Gastroesophageal sphincter (tissue), 4 donors: ENCODE results near the gene SAMD4B. TPM values are rescaled to one million over a fixed set of nuclear protein-coding genes. Genes with fewer than 3 reads are reported as not detected.

Source experiments
- ATAC-seq: fragments of 150-250 bp; one replicate; pipeline ENCODE4 v1.9.1; 2016; ENCODE audit warnings: mild to moderate bottlenecking, moderate library complexity
- H3K27ac ChIP-seq, 4 donors: fragments of 200-600 bp; sonication (generic) in 3 of 4; 1 replicate in 3 of 4; 2 replicates in 1 of 4; pipeline ENCODE4 v1.5.1; 2016 to 2019
- H3K27me3 ChIP-seq: fragments of 200-600 bp; sonication (generic); one replicate; pipeline ENCODE4 v1.5.1; 2019
- H3K36me3 ChIP-seq, 2 donors: fragments of 200-600 bp; sonication (generic); one replicate each; pipeline ENCODE4 v1.5.1; 2019; ENCODE audit warnings: control low read depth in 1 of 2
- H3K4me1 ChIP-seq, 3 donors: fragments of 200-600 bp; sonication (generic); 1 replicate in 2 of 3; 2 replicates in 1 of 3; pipeline ENCODE4 v1.5.1; 2016 to 2019; ENCODE audit warnings: control low read depth in 2 of 3
- H3K4me3 ChIP-seq, 2 donors: fragments of 200-600 bp; sonication (generic); one replicate each; pipeline ENCODE4 v1.5.1; 2019; ENCODE audit warnings: mild to moderate bottlenecking in 1 of 2, moderate library complexity in 1 of 2
- H3K9me3 ChIP-seq, 3 donors: fragments of 200-600 bp; sonication (generic); one replicate each; pipeline ENCODE4 v1.5.1; 2017 to 2019; ENCODE audit warnings: control low read depth in 2 of 3
- EP300 ChIP-seq: sonication (generic); formaldehyde crosslinking; IDR thresholded peaks from one replicate; pipeline ENCODE4 v1.6.1; 2017; ENCODE audit warnings: antibody characterized with exemption, mild to moderate bottlenecking
- POLR2A ChIP-seq, 2 donors: fragments of 450-650 bp; IDR thresholded peaks; one replicate each; pipeline ENCODE4 v1.6.1; 2017; ENCODE audit warnings: antibody characterized with exemption in 2 of 2, mild to moderate bottlenecking in 2 of 2, moderate library complexity in 1 of 2
- POLR2AphosphoS5 ChIP-seq: sonication (generic); formaldehyde crosslinking; IDR thresholded peaks from one replicate; pipeline ENCODE4 v1.6.1; 2017; ENCODE audit warnings: antibody characterized with exemption
- WGBS, 2 donors: methylation state at CpG; one replicate each; pipeline ENCODE4 v1.1.5; 2018; ENCODE audit warnings: low coverage in 1 of 2; 5-methylcytosine and 5-hydroxymethylcytosine counted together
- total RNA-seq, 4 donors: library from RNA; depleted of rRNA; stranded (reverse); fragments of >200 nt; gene quantifications; one replicate each; pipeline ENCODE4 v1.1.0, GENCODE V29; 2016
- TF ChIP-seq, protein P1 (sequence below), 4 experiments: fragments of 200-600 bp in 2 of 4; fragments of 450-650 bp in 2 of 4; sonication (generic) in 1 of 4; IDR thresholded peaks; one replicate each; pipeline ENCODE4 v1.5.1; 2017 to 2019; ENCODE audit warnings: antibody characterized with exemption in 4 of 4, mild to moderate bottlenecking in 2 of 4, moderate library complexity in 2 of 4

Gene SAMD4B
- total RNA-seq, 4 donors from 2014 or later: 68.2 to 121 (median 92.8) TPM

DNA sequence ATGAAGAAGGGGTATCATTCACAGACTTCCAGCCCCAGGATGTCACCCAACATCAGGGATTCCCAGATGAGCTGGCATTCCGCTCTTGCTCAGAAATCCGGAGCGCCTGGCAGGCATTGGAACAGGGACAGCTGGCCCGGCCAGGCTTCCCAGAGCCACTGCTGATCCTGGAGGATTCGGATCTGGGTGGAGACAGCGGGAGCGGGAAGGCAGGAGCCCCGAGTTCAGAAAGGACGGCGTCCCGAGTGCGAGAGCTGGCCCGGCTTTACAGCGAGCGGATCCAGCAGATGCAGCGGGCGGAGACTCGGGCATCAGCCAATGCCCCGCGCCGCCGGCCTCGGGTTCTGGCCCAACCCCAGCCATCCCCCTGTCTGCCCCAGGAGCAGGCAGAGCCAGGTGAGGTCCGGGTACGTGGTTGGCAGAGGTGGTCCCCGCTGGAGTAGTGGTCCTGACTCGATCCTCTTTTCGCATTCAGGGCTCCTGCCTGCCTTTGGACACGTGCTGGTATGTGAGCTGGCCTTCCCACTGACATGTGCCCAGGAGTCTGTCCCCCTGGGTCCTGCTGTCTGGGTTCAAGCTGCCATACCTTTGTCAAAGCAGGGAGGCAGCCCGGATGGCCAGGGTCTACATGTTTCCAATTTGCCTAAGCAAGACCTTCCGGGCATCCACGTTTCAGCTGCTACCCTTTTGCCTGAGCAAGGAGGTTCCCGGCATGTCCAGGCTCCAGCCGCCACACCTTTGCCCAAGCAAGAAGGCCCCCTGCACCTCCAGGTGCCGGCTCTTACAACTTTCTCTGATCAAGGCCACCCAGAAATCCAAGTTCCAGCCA is 81.3 kb downstream of the SAMD4B start:
- Histone ChIP-seq H3K4me3 (no peak overlapping the region), H3K9me3 (no peaks in the 10 kb centered on the region), H3K36me3 (peaks cover 0 to 66% of the 10 kb centered on the region in 2 donors), H3K27me3 (no peaks in the 10 kb centered on the region), H3K27ac (no peak overlapping the region), H3K4me1 (peaks cover 0 to 13% (median 9%) of the 10 kb centered on the region in 3 donors)
- WGBS, 2 donors: 63% methylated on average over 6 of the region's 35 CpGs; no CpG with 5 or more reads in 1 of the 2 donors
- TF ChIP-seq POLR2A (IDR thresholded peaks at IDR 0.05) (no peak), POLR2AphosphoS5 (no peak)
- TF ChIP-seq, protein P1, sequence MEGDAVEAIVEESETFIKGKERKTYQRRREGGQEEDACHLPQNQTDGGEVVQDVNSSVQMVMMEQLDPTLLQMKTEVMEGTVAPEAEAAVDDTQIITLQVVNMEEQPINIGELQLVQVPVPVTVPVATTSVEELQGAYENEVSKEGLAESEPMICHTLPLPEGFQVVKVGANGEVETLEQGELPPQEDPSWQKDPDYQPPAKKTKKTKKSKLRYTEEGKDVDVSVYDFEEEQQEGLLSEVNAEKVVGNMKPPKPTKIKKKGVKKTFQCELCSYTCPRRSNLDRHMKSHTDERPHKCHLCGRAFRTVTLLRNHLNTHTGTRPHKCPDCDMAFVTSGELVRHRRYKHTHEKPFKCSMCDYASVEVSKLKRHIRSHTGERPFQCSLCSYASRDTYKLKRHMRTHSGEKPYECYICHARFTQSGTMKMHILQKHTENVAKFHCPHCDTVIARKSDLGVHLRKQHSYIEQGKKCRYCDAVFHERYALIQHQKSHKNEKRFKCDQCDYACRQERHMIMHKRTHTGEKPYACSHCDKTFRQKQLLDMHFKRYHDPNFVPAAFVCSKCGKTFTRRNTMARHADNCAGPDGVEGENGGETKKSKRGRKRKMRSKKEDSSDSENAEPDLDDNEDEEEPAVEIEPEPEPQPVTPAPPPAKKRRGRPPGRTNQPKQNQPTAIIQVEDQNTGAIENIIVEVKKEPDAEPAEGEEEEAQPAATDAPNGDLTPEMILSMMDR (IDR thresholded peaks at IDR 0.05): no peak
- ATAC-seq: no peak

DNA sequence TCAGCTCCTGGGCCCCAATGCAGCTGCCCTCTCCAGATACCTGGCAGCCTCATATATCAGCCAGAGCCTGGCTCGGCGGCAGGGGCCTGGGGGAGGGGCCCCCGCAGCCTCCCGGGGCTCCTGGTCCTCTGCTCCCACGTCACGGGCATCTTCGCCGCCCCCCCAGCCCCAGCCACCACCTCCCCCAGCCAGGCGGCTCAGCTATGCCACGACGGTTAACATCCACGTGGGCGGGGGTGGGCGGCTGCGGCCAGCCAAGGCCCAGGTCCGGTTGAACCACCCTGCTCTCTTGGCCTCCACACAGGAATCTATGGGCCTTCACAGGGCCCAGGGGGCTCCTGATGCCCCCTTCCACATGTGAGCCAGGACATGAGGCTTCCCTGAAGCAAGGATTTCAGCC is 82.7 kb downstream of the SAMD4B start:
- no peak overlapping the region for H3K27ac ChIP-seq
- TF ChIP-seq, protein P1 (IDR thresholded peaks at IDR 0.05): no peak
- TF ChIP-seq POLR2A (IDR thresholded peaks at IDR 0.05) (no peak), EP300 (no peak), POLR2AphosphoS5 (no peak)
- no peaks in the 10 kb centered on the region for H3K27me3 ChIP-seq
- no peak overlapping the region for H3K4me3 ChIP-seq
- H3K4me1 ChIP-seq: peaks cover 4 to 27% (median 20%) of the 10 kb centered on the region in 3 donors
- H3K9me3 ChIP-seq: no peaks in the 10 kb centered on the region
- no peak for ATAC-seq
- no CpG with 5 or more reads among the region's 16 CpGs for WGBS, 2 donors
- H3K36me3 ChIP-seq: peaks cover 0 to 52% of the 10 kb centered on the region in 2 donors

DNA sequence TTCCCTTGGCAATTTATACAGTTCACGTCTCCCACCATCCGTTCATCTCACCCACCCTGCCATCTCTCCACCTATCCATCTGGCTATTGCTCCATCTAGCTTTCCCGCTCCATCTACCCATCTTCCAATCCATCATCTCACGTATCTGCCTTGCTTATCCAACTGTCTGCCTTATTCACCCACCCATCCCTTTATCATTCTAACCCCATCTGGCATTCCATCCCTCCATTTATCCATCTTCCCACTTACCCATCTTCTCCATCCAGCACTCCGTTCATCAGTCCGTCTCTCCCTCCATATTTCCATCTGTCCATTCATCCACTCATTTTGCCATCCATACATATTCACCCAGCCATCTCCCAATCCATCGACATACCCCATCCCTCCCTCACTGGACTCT is 83.5 kb downstream of the SAMD4B start:
- Histone ChIP-seq H3K4me3 (no peak overlapping the region), H3K27ac (peak overlapping the region in 1 of 4 donors; percentile 17), H3K4me1 (peaks cover 4 to 29% (median 20%) of the 10 kb centered on the region in 3 donors), H3K36me3 (peaks cover 0 to 44% of the 10 kb centered on the region in 2 donors), H3K27me3 (no peaks in the 10 kb centered on the region), H3K9me3 (no peaks in the 10 kb centered on the region)
- TF ChIP-seq, protein P1 (IDR thresholded peaks at IDR 0.05): no peak
- TF ChIP-seq EP300: no peak
- TF ChIP-seq POLR2AphosphoS5: no peak
- no peak for TF ChIP-seq POLR2A (IDR thresholded peaks at IDR 0.05)
- WGBS, 2 donors: 82 to 92% methylated on average over 6 to 7 of the region's 7 CpGs
- no peak for ATAC-seq

DNA sequence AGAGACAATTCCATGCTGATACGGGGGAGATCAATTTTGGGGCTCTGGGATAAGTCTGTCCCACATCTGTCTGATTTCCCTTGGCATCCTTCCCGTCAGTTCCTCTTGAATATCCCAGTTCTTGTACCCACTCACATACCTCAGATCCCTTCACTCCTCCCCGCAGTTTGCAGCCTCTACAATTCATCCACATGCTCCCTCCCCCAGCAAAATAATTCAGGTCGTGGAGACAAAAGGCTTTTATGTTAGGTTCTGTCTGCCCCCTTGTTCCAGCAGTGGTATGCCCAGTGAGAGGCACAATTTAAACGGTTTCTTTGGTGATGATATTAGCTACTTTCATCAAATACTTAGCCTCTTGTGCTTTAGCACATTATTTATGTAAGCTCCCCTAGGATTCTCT is 83.9 kb downstream of the SAMD4B start:
- ATAC-seq: no peak
- H3K4me1 ChIP-seq: peaks cover 4 to 33% (median 20%) of the 10 kb centered on the region in 3 donors
- H3K4me3 ChIP-seq: no peak overlapping the region
- H3K9me3 ChIP-seq: no peaks in the 10 kb centered on the region
- H3K36me3 ChIP-seq: peaks cover 0 to 43% of the 10 kb centered on the region in 2 donors
- no peaks in the 10 kb centered on the region for H3K27me3 ChIP-seq
- WGBS, 2 donors: 40 to 75% methylated on average over 3 to 5 of the region's 5 CpGs
- no peak for TF ChIP-seq EP300
- TF ChIP-seq POLR2A (IDR thresholded peaks at IDR 0.05): no peak
- peak overlapping the region in 1 of 4 donors; percentile 88 for H3K27ac ChIP-seq

DNA sequence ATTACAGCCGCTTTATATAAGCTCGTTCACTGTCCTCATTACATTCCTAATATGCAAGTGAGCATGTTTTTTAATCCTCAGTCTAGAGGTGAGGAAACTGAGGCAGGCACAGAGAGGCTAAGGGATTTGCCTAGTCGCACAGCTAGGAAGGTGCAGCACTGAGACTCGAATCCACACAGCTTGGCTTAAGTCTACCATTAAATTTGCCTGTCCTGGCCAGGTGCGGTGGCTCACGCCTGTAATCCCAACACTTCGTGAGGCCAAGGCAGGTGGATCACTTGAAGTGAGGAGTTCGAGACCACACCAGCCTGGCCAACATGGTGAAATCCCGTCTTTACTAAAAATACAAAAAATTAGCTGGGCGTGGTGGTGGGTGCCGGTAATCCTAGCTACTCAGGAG is 85.5 kb downstream of the SAMD4B start:
- no peak overlapping the region for H3K4me3 ChIP-seq
- H3K4me1 ChIP-seq: peaks cover 4 to 33% (median 20%) of the 10 kb centered on the region in 3 donors
- H3K27ac ChIP-seq: peak overlapping the region in 3 of 4 donors; percentile 85 to 91 (median 88)
- no peak for ATAC-seq
- TF ChIP-seq POLR2A (IDR thresholded peaks at IDR 0.05): no peak
- TF ChIP-seq, protein P1 (IDR thresholded peaks at IDR 0.05): no peak
- TF ChIP-seq EP300: no peak
- no peak for TF ChIP-seq POLR2AphosphoS5
- H3K27me3 ChIP-seq: no peaks in the 10 kb centered on the region
- WGBS, 2 donors: 81 to 82% methylated on average over 5 to 6 of the region's 11 CpGs
- peaks cover 0 to 42% of the 10 kb centered on the region in 2 donors for H3K36me3 ChIP-seq
- H3K9me3 ChIP-seq: no peaks in the 10 kb centered on the region
